Measurements from ENCODE around the gene ARID1A. TPM values are rescaled to one million over a fixed set of nuclear protein-coding genes. Genes with fewer than 3 reads are reported as not detected.

Gene ARID1A
- 9.6 and 49.5 TPM in 2 replicates for total RNA-seq

DNA sequence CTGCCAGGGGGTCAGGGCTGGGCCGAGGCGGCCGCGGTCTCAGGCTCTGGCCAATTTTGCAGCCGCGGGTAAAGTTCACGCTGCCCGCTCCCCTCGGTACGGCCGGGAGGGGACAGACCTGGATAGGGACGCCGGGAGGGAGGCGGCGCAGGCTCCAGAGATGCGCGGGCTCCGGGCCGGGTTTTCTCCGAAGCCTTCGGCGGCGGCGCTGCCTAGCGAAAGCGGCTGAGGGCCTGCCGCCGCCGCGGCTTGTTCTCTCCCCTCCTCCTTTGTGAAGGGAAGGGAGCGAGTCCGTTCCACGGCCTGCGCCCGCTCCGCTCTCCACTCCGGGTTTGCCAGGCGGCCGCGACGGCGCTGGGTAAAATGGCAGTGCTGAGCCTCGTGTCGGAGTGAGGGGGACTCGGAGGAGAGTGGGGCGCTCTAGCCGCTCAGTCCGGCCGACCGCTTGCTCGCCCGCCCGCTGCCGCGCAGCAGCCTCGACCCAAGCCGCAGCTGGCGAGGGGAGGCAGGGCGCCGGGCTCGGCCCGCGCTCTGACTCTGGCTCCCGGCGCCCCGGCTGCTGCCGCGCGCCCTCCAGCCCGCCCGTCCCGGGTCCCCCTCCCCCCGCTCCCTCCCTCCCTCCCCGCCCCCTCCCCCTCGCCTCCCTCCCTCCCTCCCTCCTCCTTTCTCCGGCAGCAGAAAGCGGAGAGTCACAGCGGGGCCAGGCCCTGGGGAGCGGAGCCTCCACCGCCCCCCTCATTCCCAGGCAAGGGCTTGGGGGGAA is at the start of gene ARID1A:
TSS of gene ARID1A (plus strand) at position 660 of the 763 bp plus-strand sequence. CDS start 389 bp downstream, outside the sequence.

DNA sequence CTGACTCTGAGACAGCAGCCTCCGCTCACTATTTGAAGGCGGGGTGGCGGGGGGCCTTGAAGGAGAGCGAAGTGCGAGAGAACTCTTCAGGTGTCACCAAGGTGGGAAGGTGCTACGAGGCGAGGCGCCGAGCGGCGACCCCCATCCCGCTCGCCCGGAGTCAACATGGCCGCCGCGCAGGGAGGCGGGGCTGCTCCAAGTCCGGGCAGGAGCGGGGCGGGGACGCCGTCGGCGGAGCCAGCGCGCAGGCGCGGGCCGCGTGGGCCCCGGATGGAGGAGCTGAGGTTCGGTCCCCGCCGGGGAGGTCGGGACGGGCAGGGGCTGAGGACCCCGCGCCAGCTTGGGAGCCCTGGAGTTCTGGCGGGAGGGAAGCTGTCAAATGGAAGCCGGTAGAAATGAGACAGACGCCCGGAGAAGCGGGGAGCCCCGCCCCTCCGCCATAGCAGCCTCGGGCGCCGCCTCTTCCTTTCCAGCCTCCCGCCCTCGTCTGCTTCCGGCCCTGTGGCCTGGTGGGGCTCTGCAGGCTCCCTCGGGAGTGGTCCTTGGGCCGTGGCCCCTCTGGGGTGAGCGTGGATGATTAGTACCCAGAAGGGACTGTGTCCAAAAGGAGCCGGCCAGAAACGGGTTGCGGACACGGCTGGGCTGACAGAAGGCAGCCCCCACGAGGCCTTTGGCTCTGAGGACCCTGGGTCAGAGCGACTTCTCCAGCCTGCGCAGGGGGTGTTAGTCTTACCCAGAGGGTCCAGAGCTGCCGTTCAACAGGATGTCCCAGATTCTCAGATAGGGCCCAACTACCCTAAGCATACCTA is 92.1 kb downstream of the ARID1A start, which contains the start of gene PIGV:
TSS of gene PIGV (plus strand) at position 245 of the 809 bp plus-strand sequence. CDS start 2,866 bp downstream, outside the sequence.

DNA sequence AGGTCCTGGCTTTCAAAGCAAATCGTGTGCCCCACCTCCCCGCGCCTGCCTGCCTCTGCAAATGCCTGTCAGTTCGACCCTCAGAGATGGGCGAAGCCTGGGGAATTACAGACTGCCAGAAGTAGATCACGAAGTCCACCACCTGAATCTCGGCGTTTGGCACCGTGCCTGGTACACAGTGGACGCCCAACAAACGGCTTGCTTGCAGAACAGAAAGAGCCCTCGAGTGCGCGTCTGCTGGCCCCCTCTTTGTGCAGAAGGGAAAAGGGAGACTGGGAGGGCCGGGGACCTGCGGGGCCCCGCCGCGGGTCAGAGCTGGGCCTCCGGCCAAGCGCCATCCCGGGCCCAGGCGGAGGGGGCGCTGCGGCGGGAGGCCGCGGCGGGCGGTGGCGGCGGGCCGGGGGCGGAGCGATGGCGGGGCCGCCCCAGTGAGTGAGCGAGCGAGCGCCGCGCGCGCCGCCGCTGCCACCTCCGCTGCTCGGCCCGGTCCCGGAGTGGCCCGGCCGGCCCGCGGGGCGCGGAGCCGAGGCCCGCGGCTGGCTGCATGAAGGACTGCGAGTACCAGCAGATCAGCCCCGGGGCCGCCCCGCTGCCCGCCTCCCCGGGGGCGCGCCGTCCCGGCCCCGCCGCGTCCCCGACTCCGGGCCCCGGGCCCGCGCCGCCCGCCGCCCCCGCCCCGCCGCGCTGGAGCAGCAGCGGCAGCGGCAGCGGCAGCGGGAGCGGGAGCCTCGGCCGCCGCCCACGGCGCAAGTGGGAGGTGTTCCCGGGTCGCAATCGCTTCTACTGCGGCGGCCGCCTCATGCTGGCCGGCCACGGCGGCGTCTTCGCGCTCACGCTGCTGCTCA is 130.7 kb downstream of the ARID1A start, which contains the start of gene ZDHHC18:
TSS of gene ZDHHC18 (plus strand) at position 428 of the 845 bp plus-strand sequence. CDS start at position 545, 117 bp downstream.

Other genes with a start within 250 kb of the ARID1A start
- gene HMGN2, start 223.6 kb upstream of the ARID1A start, total RNA-seq: 116 and 120 TPM in 2 replicates
- gene RPS6KA1, start 166.3 kb upstream of the ARID1A start, total RNA-seq: 52.6 and 73.6 TPM in 2 replicates
- 18.5 and 21.9 TPM in 2 replicates for gene PIGV, start 91.9 kb downstream of the ARID1A start, total RNA-seq
- gene ZDHHC18, start 130.7 kb downstream of the ARID1A start, total RNA-seq: 7.5 and 18.6 TPM in 2 replicates
- gene SFN, start 167.1 kb downstream of the ARID1A start, total RNA-seq: 710 and 1,116 TPM in 2 replicates
- gene GPN2, start 194.3 kb downstream of the ARID1A start, total RNA-seq: 7.9 and 11.6 TPM in 2 replicates
- 8.9 and 10.6 TPM in 2 replicates for gene GPATCH3, start 204.5 kb downstream of the ARID1A start, total RNA-seq
- gene NR0B2, start 218.0 kb downstream of the ARID1A start, total RNA-seq: not detected in 2 replicates
- 29.4 and 40.6 TPM in 2 replicates for gene NUDC, start 225.7 kb downstream of the ARID1A start, total RNA-seq

Measured in nasal cavity respiratory epithelium epithelial cell of viscerocranial mucosa (primary cell).